Lung (tissue), 13 donors: ENCODE data around the gene NEDD9. TPM values are rescaled to one million over a fixed set of nuclear protein-coding genes. Genes with fewer than 3 reads are reported as not detected.

Experiments used
- ATAC-seq: fragments of 200-7000 bp; cut with Tn5 transposase; one replicate; pipeline ENCODE4 v1.9.1; 2020; ENCODE audit warnings: moderate number of reproducible peaks; ENCODE audit not compliant: insufficient read depth, low FRiP score
- DNase-seq, 3 donors: peaks; one replicate each; pipeline ENCODE4 v3.0.0-alpha.2; 2013 to 2017
- H3K27ac ChIP-seq, 2 donors: one replicate each; pipeline ENCODE4 v1.5.1; 2013; ENCODE audit warnings: mild to moderate bottlenecking in 2 of 2, moderate library complexity in 2 of 2, control low read depth in 1 of 2, inconsistent platforms in 1 of 2, low read depth in 1 of 2, low read length in 1 of 2
- H3K27me3 ChIP-seq, 3 donors: one replicate each; pipeline ENCODE4 v1.5.1; 2013; ENCODE audit warnings: low read length in 2 of 3; ENCODE audit not compliant: control insufficient read depth in 3 of 3, insufficient read depth in 3 of 3
- H3K36me3 ChIP-seq, 4 donors: one replicate each; pipeline ENCODE4 v1.5.1; 2013; ENCODE audit warnings: low read length in 4 of 4, mild to moderate bottlenecking in 1 of 4, moderate library complexity in 1 of 4; ENCODE audit not compliant: control insufficient read depth in 4 of 4, insufficient read depth in 4 of 4
- H3K4me1 ChIP-seq, 5 donors: one replicate each; pipeline ENCODE4 v1.5.1; 2013; ENCODE audit warnings: low read length in 5 of 5, mild to moderate bottlenecking in 2 of 5, moderate library complexity in 1 of 5; ENCODE audit not compliant: control insufficient read depth in 5 of 5, insufficient read depth in 5 of 5
- H3K4me3 ChIP-seq: one replicate; pipeline ENCODE4 v1.5.1; 2013; ENCODE audit warnings: mild to moderate bottlenecking, control low read depth, moderate library complexity
- H3K9ac ChIP-seq, 2 donors: one replicate each; pipeline ENCODE4 v1.5.1; 2013; ENCODE audit warnings: low read length in 2 of 2, control low read depth in 1 of 2; ENCODE audit not compliant: insufficient read depth in 1 of 2
- H3K9me3 ChIP-seq, 4 donors: one replicate each; pipeline ENCODE4 v1.5.1; 2013; ENCODE audit warnings: low read length in 3 of 4, mild to moderate bottlenecking in 1 of 4, moderate library complexity in 1 of 4; ENCODE audit not compliant: control insufficient read depth in 4 of 4, insufficient read depth in 3 of 4
- WGBS, 2 donors: extraction: QIAGEN DNeasy Blood & Tissue Kit; methylation state at CpG; one replicate each; pipeline ENCODE4 v1.1.7; 2013; 5-methylcytosine and 5-hydroxymethylcytosine counted together
- polyA plus RNA-seq, 2 donors: library from polyadenylated mRNA; stranded (reverse); fragments of 200-250 nt; gene quantifications; one replicate each; pipeline ENCODE4 v1.2.1, GENCODE V29; 2013
- small RNA-seq: library from RNA; depleted of rRNA; stranded (forward); fragments of <200 nt; gene quantifications from one replicate; pipeline ENCODE3, GENCODE V24; 2014; ENCODE audit warnings: low replicate concordance
- total RNA-seq, 2 donors: library from RNA; depleted of rRNA in 1 of 2; stranded (reverse); fragments of >200 nt in 1 of 2; gene quantifications; one replicate each; pipeline ENCODE4 v1.2.1, GENCODE V29; 2014 to 2021
- TF ChIP-seq, protein P1 (sequence below): IDR thresholded peaks from 2 replicates; pipeline ENCODE4 v1.5.1; 2012; ENCODE audit warnings: mild to moderate bottlenecking; ENCODE audit errors: control extremely low read depth, extremely low read depth
- donor health status: control.
- donor health status: control.
- donor health status: Bipolar disorder and iron deficiency.
- donor health status: healthy.
- donor health status: DM: yes; HTN: yes; CAD: no.

Gene NEDD9
- total and polyA plus RNA-seq, 4 donors: 28.2 to 158 (median 125) TPM

DNA sequence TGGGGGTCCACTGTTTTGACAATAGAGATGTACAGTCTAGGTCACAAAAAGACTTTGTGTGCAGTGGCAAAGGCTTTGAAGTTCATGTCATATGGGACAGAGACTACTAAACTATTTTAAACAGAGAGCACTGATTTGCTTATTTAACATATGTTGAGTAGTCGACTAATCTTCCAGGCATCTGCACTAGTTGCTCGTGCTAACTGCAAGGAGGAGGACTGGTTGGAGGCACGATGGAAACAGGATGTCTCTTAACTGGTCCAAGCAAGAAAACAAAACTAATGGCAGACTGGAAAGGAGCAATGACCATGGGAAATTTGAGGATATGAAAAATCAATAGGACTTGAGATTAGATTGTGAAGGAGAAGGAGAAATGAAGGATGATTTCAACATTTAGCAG lies 92.4 kb downstream of the NEDD9 start:
- H3K27me3 ChIP-seq: no peaks in the 10 kb centered on the region
- DNase-seq (no peak), ATAC-seq (no peak)
- H3K9ac ChIP-seq: no peak overlapping the region
- TF ChIP-seq, protein P1, sequence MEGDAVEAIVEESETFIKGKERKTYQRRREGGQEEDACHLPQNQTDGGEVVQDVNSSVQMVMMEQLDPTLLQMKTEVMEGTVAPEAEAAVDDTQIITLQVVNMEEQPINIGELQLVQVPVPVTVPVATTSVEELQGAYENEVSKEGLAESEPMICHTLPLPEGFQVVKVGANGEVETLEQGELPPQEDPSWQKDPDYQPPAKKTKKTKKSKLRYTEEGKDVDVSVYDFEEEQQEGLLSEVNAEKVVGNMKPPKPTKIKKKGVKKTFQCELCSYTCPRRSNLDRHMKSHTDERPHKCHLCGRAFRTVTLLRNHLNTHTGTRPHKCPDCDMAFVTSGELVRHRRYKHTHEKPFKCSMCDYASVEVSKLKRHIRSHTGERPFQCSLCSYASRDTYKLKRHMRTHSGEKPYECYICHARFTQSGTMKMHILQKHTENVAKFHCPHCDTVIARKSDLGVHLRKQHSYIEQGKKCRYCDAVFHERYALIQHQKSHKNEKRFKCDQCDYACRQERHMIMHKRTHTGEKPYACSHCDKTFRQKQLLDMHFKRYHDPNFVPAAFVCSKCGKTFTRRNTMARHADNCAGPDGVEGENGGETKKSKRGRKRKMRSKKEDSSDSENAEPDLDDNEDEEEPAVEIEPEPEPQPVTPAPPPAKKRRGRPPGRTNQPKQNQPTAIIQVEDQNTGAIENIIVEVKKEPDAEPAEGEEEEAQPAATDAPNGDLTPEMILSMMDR: no peak
- 85 to 90% methylated on average over 3 of the region's 3 CpGs for WGBS, 2 donors
- H3K4me3 ChIP-seq: no peak overlapping the region
- no peaks in the 10 kb centered on the region for H3K4me1 ChIP-seq
- no peak overlapping the region for H3K27ac ChIP-seq
- no peaks in the 10 kb centered on the region for H3K9me3 ChIP-seq
- H3K36me3 ChIP-seq: peaks cover 4 to 6% (median 5%) of the 10 kb centered on the region in 4 donors

DNA sequence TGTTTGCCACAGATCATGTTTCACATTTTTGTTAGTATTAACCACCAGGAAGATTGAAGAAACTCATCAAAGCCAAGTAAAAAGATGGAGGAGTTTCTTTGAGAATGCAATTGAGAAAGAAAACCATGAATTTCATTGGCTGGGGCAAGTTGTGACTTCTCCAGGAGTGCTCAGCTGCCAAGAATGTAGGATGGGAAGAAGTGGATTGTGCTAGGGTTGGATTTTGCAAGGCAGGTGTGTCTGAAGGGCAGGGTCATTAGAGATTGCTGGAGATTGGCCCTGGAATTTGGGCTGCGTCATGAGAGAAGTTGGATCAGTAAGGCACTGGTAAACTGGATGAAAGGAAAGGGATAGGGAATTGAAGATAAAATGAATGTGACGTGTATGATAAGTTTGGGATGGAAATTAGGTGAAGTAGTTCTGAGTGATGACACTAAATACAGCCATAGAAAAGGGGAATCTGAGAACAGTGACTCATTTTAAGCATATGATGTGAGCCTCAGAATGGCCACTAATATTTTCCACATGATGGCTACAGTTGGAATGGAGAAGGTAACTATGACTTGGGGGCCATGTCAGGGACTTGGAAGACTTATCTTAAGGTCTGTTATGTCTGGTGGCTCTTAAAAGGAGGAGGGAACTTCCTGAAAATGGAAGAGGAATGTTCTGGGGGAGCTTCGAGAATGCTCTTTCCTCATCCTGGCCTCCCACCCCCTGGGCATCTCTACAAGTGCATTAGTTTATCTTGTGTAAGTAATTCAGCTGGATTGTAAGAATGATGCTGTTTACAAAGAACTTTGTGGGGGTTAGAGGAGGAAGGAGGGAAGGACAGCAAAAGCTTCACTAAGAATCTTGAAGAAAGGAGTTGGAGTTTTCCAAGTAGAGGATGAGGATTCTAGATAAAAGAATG lies 93.2 kb downstream of the NEDD9 start:
- H3K4me1 ChIP-seq: no peaks in the 10 kb centered on the region
- WGBS, 2 donors: 80 to 84% methylated on average over 3 of the region's 3 CpGs
- H3K9me3 ChIP-seq: no peaks in the 10 kb centered on the region
- H3K27me3 ChIP-seq: no peaks in the 10 kb centered on the region
- ATAC-seq (no peak), DNase-seq (no peak)
- peaks cover 5 to 11% (median 7%) of the 10 kb centered on the region in 4 donors for H3K36me3 ChIP-seq
- TF ChIP-seq, protein P1: no peak
- no peak overlapping the region for H3K4me3 ChIP-seq
- H3K9ac ChIP-seq: no peak overlapping the region
- no peak overlapping the region for H3K27ac ChIP-seq

DNA sequence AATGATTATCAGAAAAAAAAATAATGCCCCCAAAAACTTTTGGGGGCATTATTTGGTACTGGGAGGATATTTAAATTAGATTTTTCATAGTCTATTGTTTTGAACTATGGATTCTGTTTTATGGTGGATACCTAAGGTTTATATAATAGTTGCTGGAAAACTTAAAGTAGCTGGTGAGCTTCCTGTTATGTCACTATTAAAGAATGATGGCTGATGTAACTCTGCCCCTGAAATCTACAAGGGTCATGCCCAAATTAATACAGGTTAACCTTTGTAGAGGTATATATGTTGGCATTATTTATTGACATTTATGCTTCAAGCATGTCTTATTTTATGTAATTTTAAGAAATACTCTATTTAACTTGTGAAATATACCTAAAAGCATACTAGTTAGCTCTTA lies 95.7 kb downstream of the NEDD9 start:
- Histone ChIP-seq H3K27ac (no peak overlapping the region), H3K9ac (no peak overlapping the region), H3K4me3 (no peak overlapping the region), H3K9me3 (no peaks in the 10 kb centered on the region), H3K36me3 (peaks cover 5 to 11% (median 7%) of the 10 kb centered on the region in 4 donors), H3K4me1 (no peaks in the 10 kb centered on the region), H3K27me3 (no peaks in the 10 kb centered on the region)
- TF ChIP-seq, protein P1: no peak
- ATAC-seq (no peak), DNase-seq (no peak)

Small RNA genes lying within 50 kb of the gene (small RNA-seq; reads per million reads assigned to genes)
- not detected for gene AL136139.1

Other genes with a start within 250 kb of the NEDD9 start
- gene ELOVL2, start 188.4 kb downstream of the NEDD9 start, total RNA-seq: 1 to 10 TPM in 1 of 2 donors, under 1 TPM in 1; 0.31 to 2.8 TPM
- under 1 TPM; 0.16 to 0.18 TPM for gene ELOVL2, start 188.4 kb downstream of the NEDD9 start, polyA plus RNA-seq
- gene SMIM13, start 138.8 kb downstream of the NEDD9 start, total RNA-seq: 10 to 100 TPM in 1 of 2 donors, 1 to 10 TPM in 1; 7.6 to 14.7 TPM
- gene SMIM13, start 138.8 kb downstream of the NEDD9 start, polyA plus RNA-seq: 1 to 10 TPM; 2.9 to 3.8 TPM
- gene ERVFRD-1, start 120.9 kb downstream of the NEDD9 start, total RNA-seq: under 1 TPM; 0.09 to 0.18 TPM
- gene ERVFRD-1, start 120.9 kb downstream of the NEDD9 start, polyA plus RNA-seq: under 1 TPM; 0.06 to 0.26 TPM